Activated CD8-positive, alpha-beta T cell treated with anti-CD3 and anti-CD28 coated beads for 36 hours (primary cell): ENCODE results near the gene EPO. TPM values are rescaled to one million over a fixed set of nuclear protein-coding genes. Genes with fewer than 3 reads are reported as not detected.

Experiments
- ATAC-seq: fragments of 200-7000 bp; cut with Tn5 transposase; one replicate; pipeline ENCODE4 v1.10.0; 2021; ENCODE audit warnings: mild to moderate bottlenecking, moderate library complexity
- CTCF ChIA-PET: fragments of 350-600 bp; sonication (Branson Sonifier 250); formaldehyde crosslinking; loops from one replicate; lab custom pipeline; 2021; ENCODE audit warnings: antibody characterized with exemption; lab: Charles Lee
- POLR2A ChIA-PET: fragments of 350-600 bp; sonication (Branson Sonifier 250); formaldehyde crosslinking; loops from one replicate; lab custom pipeline; 2021; ENCODE audit warnings: antibody characterized with exemption; lab: Charles Lee
- DNase-seq: peaks from one replicate; pipeline ENCODE4 v3.0.0-alpha.2; 2020
- H3K27ac Mint-ChIP-seq: one replicate; pipeline ENCODE4 v1.8.0; 2021; ENCODE audit warnings: mild to moderate bottlenecking, mixed read lengths
- H3K27me3 Mint-ChIP-seq: one replicate; pipeline ENCODE4 v1.8.0; 2021; ENCODE audit warnings: mixed read lengths
- H3K36me3 Mint-ChIP-seq: one replicate; pipeline ENCODE4 v1.8.0; 2021; ENCODE audit warnings: low read depth, mixed read lengths
- H3K4me1 Mint-ChIP-seq: one replicate; pipeline ENCODE4 v1.8.0; 2021; ENCODE audit warnings: low read depth, mixed read lengths
- H3K4me3 Mint-ChIP-seq: one replicate; pipeline ENCODE4 v1.8.0; 2021; ENCODE audit warnings: mild to moderate bottlenecking, moderate library complexity, mixed read lengths
- H3K9me3 Mint-ChIP-seq: one replicate; pipeline ENCODE4 v1.8.0; 2021; ENCODE audit warnings: mixed read lengths
- CTCF ChIP-seq: fragments of 200-600 bp; IDR thresholded peaks from one replicate; pipeline ENCODE4 v1.8.0; 2022; ENCODE audit warnings: antibody characterized with exemption, mild to moderate bottlenecking
- intact Hi-C: fragments of 100-400 bp; cut with micrococcal nuclease; formaldehyde crosslinking; loops from one replicate; pipeline ENCODE4 v1.10.0; 2022
- total RNA-seq, 2 experiments: library from RNA; stranded (reverse); gene quantifications; one replicate each; pipeline ENCODE4 v1.2.3, GENCODE V29; 2021

The EPO gene
- total RNA-seq, 2 experiments from 2014 or later, result not detected

DNA sequence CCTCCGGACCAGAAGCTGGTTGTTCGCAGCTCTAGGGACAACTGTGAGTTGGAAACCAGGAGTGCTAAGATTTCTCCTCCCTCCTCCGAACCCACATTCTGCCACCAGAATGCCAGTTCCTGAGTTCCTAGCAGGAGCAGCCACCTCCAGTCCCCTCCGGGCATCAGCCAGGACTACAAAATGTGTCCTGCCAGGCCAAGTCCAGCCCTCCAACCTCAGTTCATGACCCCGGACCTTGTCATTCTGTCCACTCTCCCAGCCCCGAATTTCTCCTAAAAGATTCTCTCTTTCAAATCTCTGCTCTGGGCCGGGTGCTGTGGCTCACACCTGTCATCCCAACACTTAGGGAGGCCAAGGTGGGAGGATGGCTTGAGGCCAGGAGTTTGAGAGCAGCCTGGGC lies 15.5 kb downstream of the EPO start:
- ATAC-seq (no peak), DNase-seq (no peak)
- Mint-ChIP-seq H3K36me3 (no peaks in the 10 kb centered on the region), H3K27ac (no peak overlapping the region), H3K4me1 (no peaks in the 10 kb centered on the region), H3K27me3 (peaks cover 4% of the 10 kb centered on the region), H3K4me3 (no peak overlapping the region), H3K9me3 (no peaks in the 10 kb centered on the region)
- CTCF ChIA-PET, result interaction anchor here (0.6 to 4.4 kb wide), 2 partner anchors 11 to 27 kb away, joined by 3 to 16 read pairs; no protein-coding TSS in a partner anchor
- POLR2A ChIA-PET, result no interaction called here
- intact Hi-C loops, result no loop called here
- TF ChIP-seq CTCF, result no peak

- no peak for TF ChIP-seq CTCF
- no peak overlapping the region for H3K27ac Mint-ChIP-seq
- H3K4me1 Mint-ChIP-seq, result no peaks in the 10 kb centered on the region
- no peaks in the 10 kb centered on the region for H3K9me3 Mint-ChIP-seq
- H3K27me3 Mint-ChIP-seq, result peaks cover 4% of the 10 kb centered on the region
- H3K36me3 Mint-ChIP-seq, result no peaks in the 10 kb centered on the region
- POLR2A ChIA-PET, result interaction anchor here (1.6 kb wide), 1 partner anchor 12 kb away, joined by 3 read pairs; no protein-coding TSS in a partner anchor
- ATAC-seq (no peak), DNase-seq (no peak)
- CTCF ChIA-PET, result interaction anchor here (4.4 kb wide), 1 partner anchor 12 kb away, joined by 16 read pairs; no protein-coding TSS in a partner anchor
- no peak overlapping the region for H3K4me3 Mint-ChIP-seq
- intact Hi-C loops, result no loop called here
Observed at GRCh38 chr7:100736671-100737070, 16.4 kb downstream of the EPO start.

- H3K4me3 Mint-ChIP-seq, result no peak overlapping the region
- no peaks in the 10 kb centered on the region for H3K27me3 Mint-ChIP-seq
- H3K9me3 Mint-ChIP-seq, result peaks cover 2% of the 10 kb centered on the region
- ChIA-PET POLR2A (no interaction called here), CTCF (no interaction called here)
- no peak overlapping the region for H3K27ac Mint-ChIP-seq
- H3K4me1 Mint-ChIP-seq, result no peaks in the 10 kb centered on the region
- DNase-seq (no peak), ATAC-seq (no peak)
- H3K36me3 Mint-ChIP-seq, result no peaks in the 10 kb centered on the region
- TF ChIP-seq CTCF, result no peak
- intact Hi-C loops, result no loop called here
Observed at GRCh38 chr7:100739934-100740333, 19.7 kb downstream of the EPO start.

- Mint-ChIP-seq H3K9me3 (peaks cover 2% of the 10 kb centered on the region), H3K36me3 (no peaks in the 10 kb centered on the region), H3K4me3 (no peak overlapping the region), H3K27me3 (peaks cover 9% of the 10 kb centered on the region), H3K27ac (no peak overlapping the region), H3K4me1 (peaks cover 4% of the 10 kb centered on the region)
- no peak for ATAC-seq
- POLR2A ChIA-PET, result no interaction called here
- intact Hi-C loops, result no loop called here
- no peak for TF ChIP-seq CTCF
- CTCF ChIA-PET, result no interaction called here
- no peak for DNase-seq
Observed at GRCh38 chr7:100744605-100745004, 24.3 kb downstream of the EPO start.

DNA sequence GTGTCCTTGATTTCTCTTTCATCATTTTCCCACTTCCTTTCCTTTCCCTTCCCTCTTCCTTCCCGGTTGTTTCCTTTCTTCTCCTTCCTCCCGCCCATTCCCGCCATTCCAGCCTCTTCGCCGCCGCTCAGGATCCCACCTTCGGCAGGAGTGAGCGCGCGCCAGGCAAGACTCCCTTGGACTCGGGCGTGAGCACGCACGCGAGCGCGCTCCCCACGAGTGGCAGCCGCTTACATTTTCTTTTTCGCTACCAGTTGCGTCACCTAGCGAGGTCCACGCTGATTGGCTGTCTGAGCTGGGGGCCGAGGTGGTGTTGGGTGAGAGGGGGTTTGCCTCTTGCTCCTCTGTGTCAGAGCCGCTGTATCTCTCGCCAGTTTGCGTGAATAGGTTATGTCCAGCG lies 24.9 kb downstream of the EPO start:
- ATAC-seq (peak; percentile 62), DNase-seq (peak; percentile 37)
- Mint-ChIP-seq H3K27me3 (peaks cover 9% of the 10 kb centered on the region), H3K36me3 (no peaks in the 10 kb centered on the region), H3K4me1 (peaks cover 4% of the 10 kb centered on the region), H3K4me3 (peak overlapping the region; percentile 66), H3K27ac (no peak overlapping the region), H3K9me3 (peaks cover 2% of the 10 kb centered on the region)
- TF ChIP-seq CTCF, result no peak
- ChIA-PET POLR2A (no interaction called here), CTCF (no interaction called here)
- intact Hi-C loops, result no loop called here
